Superior temporal gyrus (tissue), 1 donor: ENCODE data around the gene ZC3H7B.
"Not testable (repeated sequence)": the region's sequence is repeated elsewhere in the genome, so short reads cannot be mapped to it uniquely, and the experiment has no call there.

Experiments
- DNase-seq: peaks from one replicate; pipeline ENCODE4 v3.0.0-alpha.2; 2016; ENCODE audit errors: extremely low spot score

ZC3H7B gene

GRCh38 chr22:41301085-41302020 is at the start of gene ZC3H7B:
Gene ZC3H7B (plus strand): TSS chr22:41301525. CDS start chr22:41320661, 19,136 bp downstream.
- peak; percentile 86 for DNase-seq

- no peak for DNase-seq
These were observed 49.0 kb upstream of the ZC3H7B start for GRCh38 chr22:41252365-41252764.

GRCh38 chr22:41254230-41254629 is 47.1 kb upstream of the ZC3H7B start:
- no peak for DNase-seq

GRCh38 chr22:41256254-41257253 is 44.8 kb upstream of the ZC3H7B start:
- DNase-seq, result no peak

GRCh38 chr22:41257696-41258095 is 43.6 kb upstream of the ZC3H7B start:
- DNase-seq, result no peak

- not testable (repeated sequence) for DNase-seq
These were observed 41.6 kb upstream of the ZC3H7B start for GRCh38 chr22:41259756-41260155.

- no peak for DNase-seq
These were observed 40.5 kb upstream of the ZC3H7B start for GRCh38 chr22:41260871-41261270.

- no peak for DNase-seq
These were observed 39.6 kb upstream of the ZC3H7B start for GRCh38 chr22:41261541-41262249.

- no peak for DNase-seq
These were observed 39.0 kb upstream of the ZC3H7B start for GRCh38 chr22:41262250-41262765.

- no peak for DNase-seq
These were observed 37.6 kb upstream of the ZC3H7B start for GRCh38 chr22:41263704-41264103.

- DNase-seq, result peak; percentile 94
These were observed 36.9 kb upstream of the ZC3H7B start for GRCh38 chr22:41264408-41264941.

GRCh38 chr22:41267958-41268357 is 33.4 kb upstream of the ZC3H7B start:
- DNase-seq, result no peak

- DNase-seq, result no peak
These were observed 29.5 kb upstream of the ZC3H7B start for GRCh38 chr22:41271787-41272186.

- no peak for DNase-seq
These were observed 28.2 kb upstream of the ZC3H7B start for GRCh38 chr22:41273128-41273527.

- peak; percentile 84 for DNase-seq
These were observed 26.5 kb upstream of the ZC3H7B start for GRCh38 chr22:41274856-41275255.

GRCh38 chr22:41280065-41280464 is 21.3 kb upstream of the ZC3H7B start:
- DNase-seq, result no peak

- DNase-seq, result no peak
These were observed 20.5 kb upstream of the ZC3H7B start for GRCh38 chr22:41280854-41281253.

GRCh38 chr22:41284465-41284864 is 16.9 kb upstream of the ZC3H7B start:
- no peak for DNase-seq

GRCh38 chr22:41285441-41285819 is 15.9 kb upstream of the ZC3H7B start:
- DNase-seq, result peak; percentile 45

- DNase-seq, result peak; percentile 100
These were observed 15.3 kb upstream of the ZC3H7B start, which contains the start of gene RANGAP1 for GRCh38 chr22:41285820-41286638. Gene RANGAP1 (minus strand): TSS chr22:41286187. CDS start chr22:41281044, 5,143 bp downstream.
